B cell (primary cell): ENCODE data around the gene TLR3. TPM values are rescaled to one million over a fixed set of nuclear protein-coding genes. Genes with fewer than 3 reads are reported as not detected.
"Not testable (repeated sequence)": the region's sequence is repeated elsewhere in the genome, so short reads cannot be mapped to it uniquely, and the experiment has no call there.

Experiments used
- ATAC-seq: fragments of 200-7000 bp; cut with Tn5 transposase; one replicate; pipeline ENCODE4 v1.10.0; 2021; ENCODE audit warnings: low read depth, mild to moderate bottlenecking, moderate number of reproducible peaks, moderate library complexity
- CTCF ChIA-PET: fragments of 350-600 bp; sonication (Branson Sonifier 250); formaldehyde crosslinking; loops from one replicate; lab custom pipeline; 2021; ENCODE audit warnings: antibody characterized with exemption, inconsistent platforms; lab: Charles Lee
- POLR2A ChIA-PET: fragments of 350-600 bp; sonication (Branson Sonifier 250); formaldehyde crosslinking; loops from one replicate; lab custom pipeline; 2021; ENCODE audit warnings: antibody characterized with exemption; lab: Charles Lee
- DNase-seq: peaks from one replicate; pipeline ENCODE4 v3.0.0; 2013
- H2AFZ ChIP-seq: 2 replicates; pipeline ENCODE4 v1.6.1; 2012; ENCODE audit warnings: mild to moderate bottlenecking, low read depth, low read length; ENCODE audit not compliant: insufficient read depth, poor library complexity, severe bottlenecking
- H3K27ac ChIP-seq, 2 donors: 1 replicate in 1 of 2; 2 replicates in 1 of 2; pipeline ENCODE4 v1.5.1; 2012 to 2013; ENCODE audit warnings: low read length in 2 of 2, mild to moderate bottlenecking in 2 of 2, moderate library complexity in 1 of 2
- H3K27me3 ChIP-seq, 4 experiments: fragments of 200-600 bp in 1 of 4; sonication (generic) in 1 of 4; replicated peaks in 1 of 4; 1 replicate in 2 of 4; 2 replicates in 2 of 4; pipeline versions ENCODE4 v1.6.1 to v1.7.0; 2013 to 2016; ENCODE audit warnings: low read length in 3 of 4, mild to moderate bottlenecking in 2 of 4, mixed read lengths in 1 of 4, moderate library complexity in 1 of 4; ENCODE audit not compliant: insufficient read depth in 4 of 4, control insufficient read depth in 3 of 4; ENCODE audit errors: control extremely low read depth in 1 of 4
- H3K36me3 ChIP-seq, 2 experiments: replicated peaks in 1 of 2; 1 replicate in 1 of 2; 2 replicates in 1 of 2; pipeline versions ENCODE4 v1.6.1 to v1.7.1; 2013; ENCODE audit warnings: low read length in 1 of 2; ENCODE audit not compliant: insufficient read depth in 2 of 2, control insufficient read depth in 1 of 2; ENCODE audit errors: control extremely low read depth in 1 of 2, extremely low read depth in 1 of 2
- H3K4me1 ChIP-seq, 2 donors: fragments of 200-600 bp in 1 of 2; sonication (generic) in 1 of 2; 1 replicate in 1 of 2; 2 replicates in 1 of 2; pipeline versions ENCODE4 v1.5.1 to v1.6.1; 2013 to 2017; ENCODE audit warnings: low read length in 2 of 2; ENCODE audit not compliant: control insufficient read depth in 2 of 2, insufficient read depth in 2 of 2
- H3K4me2 ChIP-seq: replicated peaks from 2 replicates; pipeline ENCODE3; 2012; ENCODE audit warnings: mild to moderate bottlenecking, low read depth, low read length; ENCODE audit not compliant: poor library complexity, severe bottlenecking
- H3K4me3 ChIP-seq, 5 experiments: fragments of 200-600 bp in 1 of 5; sonication (generic) in 1 of 5; 1 replicate in 3 of 5; 2 replicates in 2 of 5; pipeline versions ENCODE4 v1.5.1 to v1.7.0; 2011 to 2016; ENCODE audit warnings: low read length in 4 of 5, mild to moderate bottlenecking in 4 of 5, low read depth in 2 of 5, control low read depth in 1 of 5, moderate library complexity in 1 of 5; ENCODE audit not compliant: insufficient read depth in 1 of 5; ENCODE audit errors: control extremely low read depth in 1 of 5, extremely low read depth in 1 of 5
- H3K79me2 ChIP-seq: fragments of 200-600 bp; sonication (generic); one replicate; pipeline ENCODE4 v1.6.0; 2016; ENCODE audit warnings: low read length; ENCODE audit not compliant: control insufficient read depth, insufficient read depth
- H3K9ac ChIP-seq: fragments of 200-600 bp; sonication (generic); 2 replicates; pipeline ENCODE4 v1.6.1; 2017; ENCODE audit warnings: mild to moderate bottlenecking, low read length, moderate library complexity
- H3K9me3 ChIP-seq, 3 donors: one replicate each; pipeline versions ENCODE4 v1.6.1 to v1.7.1; 2013; ENCODE audit warnings: low read length in 2 of 3; ENCODE audit not compliant: control insufficient read depth in 2 of 3, insufficient read depth in 1 of 3; ENCODE audit errors: control extremely low read depth in 1 of 3
- H4K20me1 ChIP-seq: 2 replicates; pipeline ENCODE4 v1.6.0; 2012; ENCODE audit warnings: mild to moderate bottlenecking, low read length; ENCODE audit not compliant: insufficient read depth, control insufficient read depth, poor library complexity, severe bottlenecking
- H3K27ac Mint-ChIP-seq: one replicate; pipeline ENCODE4 v1.8.0; 2021; ENCODE audit warnings: mixed read lengths
- H3K27me3 Mint-ChIP-seq: one replicate; pipeline ENCODE4 v1.8.0; 2021; ENCODE audit warnings: mixed read lengths
- H3K4me1 Mint-ChIP-seq: one replicate; pipeline ENCODE4 v1.8.0; 2021; ENCODE audit warnings: mixed read lengths
- H3K4me3 Mint-ChIP-seq: one replicate; pipeline ENCODE4 v1.8.0; 2021; ENCODE audit warnings: mixed read lengths
- H3K9me3 Mint-ChIP-seq: one replicate; pipeline ENCODE4 v1.8.0; 2022; ENCODE audit warnings: mixed read lengths; ENCODE audit not compliant: insufficient read depth
- EZH2 ChIP-seq: IDR thresholded peaks from 2 replicates; pipeline ENCODE4 v1.6.1; 2012; ENCODE audit warnings: borderline replicate concordance, low read depth, mild to moderate bottlenecking, moderate library complexity, low read length; ENCODE audit not compliant: insufficient read depth, poor library complexity, severe bottlenecking
- WGBS: methylation state at CpG from one replicate; pipeline ENCODE4 v1.1.5; 2013; ENCODE audit warnings: missing lambda C conversion rate; ENCODE audit not compliant: insufficient coverage; 5-methylcytosine and 5-hydroxymethylcytosine counted together
- intact Hi-C: fragments of 100-400 bp; cut with micrococcal nuclease; formaldehyde crosslinking; loops from one replicate; pipeline ENCODE4 v1.10.0; 2022
- polyA plus RNA-seq: library from polyadenylated mRNA; depleted of rRNA; stranded (reverse); fragments of >200 nt; gene quantifications from 2 replicates; pipeline ENCODE4 v1.2.3, GENCODE V29; 2012
- total RNA-seq, 2 donors: library from RNA; stranded (reverse); fragments of 120-200 nt in 1 of 2; gene quantifications; 1 replicate in 1 of 2; 2 replicates in 1 of 2; pipeline versions ENCODE4 v1.2.3 to v1.2.4, GENCODE V29; 2013 to 2022
- TF ChIP-seq, protein P1 (sequence below): fragments of 200-600 bp; IDR thresholded peaks from one replicate; pipeline ENCODE4 v1.8.0; 2022; ENCODE audit warnings: antibody characterized with exemption, mild to moderate bottlenecking

Gene TLR3
- total and polyA plus RNA-seq, 2 donors (not counting 1 experiment from before 2014, with no cell fraction given) = not detected

DNA sequence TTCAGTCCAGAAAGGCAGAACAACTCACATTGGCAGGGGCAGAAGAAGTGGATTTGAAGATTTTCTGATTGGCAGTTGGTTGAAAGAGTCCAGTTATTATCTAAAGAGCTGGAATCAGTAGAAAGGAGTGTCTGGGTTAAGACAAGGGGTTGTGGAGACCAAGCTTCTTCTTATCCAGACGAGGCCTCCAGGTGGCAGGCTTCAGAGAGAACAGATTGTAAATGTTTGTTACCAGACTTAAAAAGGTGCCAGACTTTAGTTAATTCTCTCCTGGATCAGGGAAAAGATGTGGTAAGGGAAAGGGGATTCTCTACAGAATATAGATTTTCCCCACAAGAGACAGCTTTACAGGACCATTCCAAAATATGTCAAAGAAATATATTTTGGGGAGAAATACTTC is 36.7 kb upstream of the TLR3 start:
- H3K79me2 ChIP-seq = no peaks in the 10 kb centered on the region
- ChIA-PET POLR2A (no interaction called here), CTCF (no interaction called here)
- DNase-seq (no peak), ATAC-seq (no peak)
- H3K9ac ChIP-seq = no peak overlapping the region
- H4K20me1 ChIP-seq = no peaks in the 10 kb centered on the region
- H3K4me3 ChIP-seq = no peak overlapping the region
- no peak overlapping the region for H3K27ac ChIP-seq
- H3K36me3 ChIP-seq = no peaks in the 10 kb centered on the region
- Mint-ChIP-seq H3K4me1 (no peaks in the 10 kb centered on the region), H3K27ac (no peak overlapping the region), H3K9me3 (peaks cover 2% of the 10 kb centered on the region), H3K4me3 (no peak overlapping the region), H3K27me3 (peaks cover 44% of the 10 kb centered on the region)
- WGBS = no CpG with 5 or more reads among the region's 1 CpG
- H3K9me3 ChIP-seq = peaks cover 0 to 6% (median 5%) of the 10 kb centered on the region in 3 donors
- H3K4me2 ChIP-seq = no peak overlapping the region
- intact Hi-C loops = loop anchor here (10.0 kb wide), 2 partner anchors 1027 to 1287 kb away; no protein-coding TSS in a partner anchor
- H3K27me3 ChIP-seq = peaks cover 0 to 20% (median 4%) of the 10 kb centered on the region in 4 experiments
- no peak for TF ChIP-seq EZH2
- TF ChIP-seq, protein P1, sequence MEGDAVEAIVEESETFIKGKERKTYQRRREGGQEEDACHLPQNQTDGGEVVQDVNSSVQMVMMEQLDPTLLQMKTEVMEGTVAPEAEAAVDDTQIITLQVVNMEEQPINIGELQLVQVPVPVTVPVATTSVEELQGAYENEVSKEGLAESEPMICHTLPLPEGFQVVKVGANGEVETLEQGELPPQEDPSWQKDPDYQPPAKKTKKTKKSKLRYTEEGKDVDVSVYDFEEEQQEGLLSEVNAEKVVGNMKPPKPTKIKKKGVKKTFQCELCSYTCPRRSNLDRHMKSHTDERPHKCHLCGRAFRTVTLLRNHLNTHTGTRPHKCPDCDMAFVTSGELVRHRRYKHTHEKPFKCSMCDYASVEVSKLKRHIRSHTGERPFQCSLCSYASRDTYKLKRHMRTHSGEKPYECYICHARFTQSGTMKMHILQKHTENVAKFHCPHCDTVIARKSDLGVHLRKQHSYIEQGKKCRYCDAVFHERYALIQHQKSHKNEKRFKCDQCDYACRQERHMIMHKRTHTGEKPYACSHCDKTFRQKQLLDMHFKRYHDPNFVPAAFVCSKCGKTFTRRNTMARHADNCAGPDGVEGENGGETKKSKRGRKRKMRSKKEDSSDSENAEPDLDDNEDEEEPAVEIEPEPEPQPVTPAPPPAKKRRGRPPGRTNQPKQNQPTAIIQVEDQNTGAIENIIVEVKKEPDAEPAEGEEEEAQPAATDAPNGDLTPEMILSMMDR = no peak
- H2AFZ ChIP-seq = no peak overlapping the region
- H3K4me1 ChIP-seq = no peaks in the 10 kb centered on the region

DNA sequence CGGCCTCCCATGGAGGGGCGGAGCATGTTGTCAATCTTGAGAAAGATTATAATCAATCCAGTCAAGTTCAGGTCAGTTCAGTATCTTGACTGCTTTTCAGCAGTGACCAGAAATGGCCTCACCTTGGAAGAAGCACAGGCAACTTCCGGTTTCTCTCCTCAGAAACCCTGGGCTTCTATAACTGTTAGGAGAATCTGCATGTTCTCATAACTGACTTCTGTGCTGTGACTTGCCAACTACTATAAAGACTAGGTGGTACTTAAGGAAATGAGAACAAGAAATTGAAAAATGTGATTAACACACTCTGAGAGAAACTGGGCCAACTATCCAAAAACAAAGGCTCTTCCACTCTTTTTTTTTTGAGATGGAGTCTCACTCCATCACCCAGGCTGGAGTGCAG is 35.9 kb upstream of the TLR3 start:
- TF ChIP-seq EZH2 = no peak
- TF ChIP-seq, protein P1 = no peak
- Mint-ChIP-seq H3K4me1 (no peaks in the 10 kb centered on the region), H3K9me3 (peaks cover 2% of the 10 kb centered on the region), H3K27ac (no peak overlapping the region), H3K27me3 (peaks cover 47% of the 10 kb centered on the region), H3K4me3 (no peak overlapping the region)
- ChIA-PET POLR2A (no interaction called here), CTCF (no interaction called here)
- peaks cover 0 to 27% (median 5%) of the 10 kb centered on the region in 4 experiments for H3K27me3 ChIP-seq
- intact Hi-C loops = loop anchor here (10.0 kb wide), 2 partner anchors 1028 to 1288 kb away; no protein-coding TSS in a partner anchor
- no peak overlapping the region for H3K4me2 ChIP-seq
- WGBS = 89% methylated on average over 1 of the region's 3 CpGs
- H3K9me3 ChIP-seq = peaks cover 0 to 5% (median 4%) of the 10 kb centered on the region in 3 donors
- no peak overlapping the region for H3K9ac ChIP-seq
- DNase-seq = no peak
- H3K36me3 ChIP-seq = no peaks in the 10 kb centered on the region
- no peaks in the 10 kb centered on the region for H3K79me2 ChIP-seq
- no peaks in the 10 kb centered on the region for H4K20me1 ChIP-seq
- ATAC-seq = no peak
- H3K27ac ChIP-seq = no peak overlapping the region
- H2AFZ ChIP-seq = no peak overlapping the region
- H3K4me3 ChIP-seq = no peak overlapping the region
- H3K4me1 ChIP-seq = no peaks in the 10 kb centered on the region

DNA sequence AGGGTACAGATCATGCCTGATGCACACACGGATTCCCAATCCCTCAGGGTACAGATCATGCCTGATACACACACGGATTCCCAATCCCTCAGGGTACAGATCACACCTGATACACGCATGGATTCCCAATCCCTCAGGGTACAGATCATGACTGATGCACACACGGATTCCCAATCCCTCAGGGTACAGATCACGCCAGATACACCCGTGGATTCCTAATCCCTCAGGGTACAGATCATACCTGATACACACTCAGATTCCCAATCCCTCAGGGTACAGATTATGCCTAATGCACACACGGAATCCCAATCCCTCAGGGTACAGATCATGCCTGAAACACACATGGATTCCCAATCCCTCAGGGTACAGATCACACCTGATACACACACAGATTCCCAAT is 34.3 kb upstream of the TLR3 start:
- H3K27me3 Mint-ChIP-seq = peaks cover 43% of the 10 kb centered on the region
- H3K27ac ChIP-seq, H3K9ac ChIP-seq, H3K36me3 ChIP-seq, H3K9me3 ChIP-seq, H2AFZ ChIP-seq, H3K27ac Mint-ChIP-seq, POLR2A ChIA-PET, H3K4me3 ChIP-seq, H3K4me2 ChIP-seq, ATAC-seq, CTCF ChIA-PET, H3K4me1 Mint-ChIP-seq, DNase-seq, H3K9me3 Mint-ChIP-seq, H4K20me1 ChIP-seq, H3K4me1 ChIP-seq, H3K4me3 Mint-ChIP-seq, H3K79me2 ChIP-seq: not testable (repeated sequence)
- peaks cover 0 to 25% (median 5%) of the 10 kb centered on the region in 4 experiments for H3K27me3 ChIP-seq
- intact Hi-C loops = loop anchor here (10.0 kb wide), 2 partner anchors 1030 to 1290 kb away; no protein-coding TSS in a partner anchor
- 90% methylated on average over 7 of the region's 7 CpGs for WGBS
